ENCODE measurements around the gene NCKAP1. TPM values are rescaled to one million over a fixed set of nuclear protein-coding genes. Genes with fewer than 3 reads are reported as not detected.

NCKAP1 gene
- total RNA-seq, 6 donors from 2014 or later: 34.2 to 129 (median 83.9) TPM

DNA sequence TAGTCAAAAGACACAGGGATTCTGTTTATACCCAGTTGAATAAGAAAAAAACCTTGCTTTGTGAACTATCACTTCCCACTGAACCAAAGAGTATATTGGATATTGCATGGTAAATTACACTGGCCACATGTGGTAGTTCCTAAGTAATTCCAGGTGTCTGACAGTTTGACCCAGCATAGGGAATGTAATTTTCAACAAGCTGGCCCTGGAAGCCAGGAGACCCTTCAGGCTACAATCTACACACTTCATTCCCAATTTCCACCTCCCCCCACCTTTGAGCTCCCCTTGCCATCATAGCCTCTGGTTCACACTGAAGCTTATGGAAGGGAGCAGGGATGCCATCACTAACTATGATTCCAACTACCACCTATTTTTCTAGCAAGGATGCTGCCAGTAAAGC is 174.6 kb downstream of the NCKAP1 start:
- DNase-seq (no peak), ATAC-seq (ENCODE audit: low FRiP score in 2 of 2) (no peak)
- H3K4me3 ChIP-seq: no peak overlapping the region
- peaks cover 0 to 7% (median 0%) of the 10 kb centered on the region in 4 donors for H3K27me3 ChIP-seq
- no peaks in the 10 kb centered on the region for H3K9me3 ChIP-seq
- peaks cover 11 to 17% (median 16%) of the 10 kb centered on the region in 4 donors for H3K4me1 ChIP-seq
- H3K36me3 ChIP-seq: no peaks in the 10 kb centered on the region
- no peak overlapping the region for H3K27ac ChIP-seq
- TF ChIP-seq POLR2AphosphoS5 (IDR thresholded peaks at IDR 0.05) (no peak), EP300 (IDR thresholded peaks at IDR 0.05) (no peak), POLR2A (IDR thresholded peaks at IDR 0.05) (no peak)
- TF ChIP-seq, protein P1, sequence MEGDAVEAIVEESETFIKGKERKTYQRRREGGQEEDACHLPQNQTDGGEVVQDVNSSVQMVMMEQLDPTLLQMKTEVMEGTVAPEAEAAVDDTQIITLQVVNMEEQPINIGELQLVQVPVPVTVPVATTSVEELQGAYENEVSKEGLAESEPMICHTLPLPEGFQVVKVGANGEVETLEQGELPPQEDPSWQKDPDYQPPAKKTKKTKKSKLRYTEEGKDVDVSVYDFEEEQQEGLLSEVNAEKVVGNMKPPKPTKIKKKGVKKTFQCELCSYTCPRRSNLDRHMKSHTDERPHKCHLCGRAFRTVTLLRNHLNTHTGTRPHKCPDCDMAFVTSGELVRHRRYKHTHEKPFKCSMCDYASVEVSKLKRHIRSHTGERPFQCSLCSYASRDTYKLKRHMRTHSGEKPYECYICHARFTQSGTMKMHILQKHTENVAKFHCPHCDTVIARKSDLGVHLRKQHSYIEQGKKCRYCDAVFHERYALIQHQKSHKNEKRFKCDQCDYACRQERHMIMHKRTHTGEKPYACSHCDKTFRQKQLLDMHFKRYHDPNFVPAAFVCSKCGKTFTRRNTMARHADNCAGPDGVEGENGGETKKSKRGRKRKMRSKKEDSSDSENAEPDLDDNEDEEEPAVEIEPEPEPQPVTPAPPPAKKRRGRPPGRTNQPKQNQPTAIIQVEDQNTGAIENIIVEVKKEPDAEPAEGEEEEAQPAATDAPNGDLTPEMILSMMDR (IDR thresholded peaks at IDR 0.05): no peak

DNA sequence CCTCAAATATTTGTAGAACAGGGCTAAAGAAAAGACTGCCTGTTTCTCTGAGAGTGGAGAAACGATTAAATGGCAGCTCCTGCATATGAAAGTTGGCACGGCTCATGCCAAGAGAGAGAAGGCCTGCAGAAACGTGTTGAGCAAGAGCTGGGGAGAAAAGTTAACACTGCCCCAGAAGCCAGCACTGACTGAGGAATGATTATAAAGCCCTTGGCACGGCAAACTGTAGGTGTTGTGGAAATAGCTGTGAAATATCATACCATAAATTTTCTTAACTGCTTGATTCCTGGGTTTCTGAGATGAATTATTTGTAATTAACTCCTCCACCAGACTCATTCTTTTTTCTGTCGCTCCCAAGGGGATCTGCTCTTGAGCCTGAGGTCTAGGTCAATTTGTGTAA is 176.2 kb downstream of the NCKAP1 start:
- TF ChIP-seq EP300 (IDR thresholded peaks at IDR 0.05) (no peak), POLR2AphosphoS5 (IDR thresholded peaks at IDR 0.05) (no peak)
- Histone ChIP-seq H3K36me3 (no peaks in the 10 kb centered on the region), H3K27ac (no peak overlapping the region), H3K27me3 (peaks cover 0 to 7% (median 0%) of the 10 kb centered on the region in 4 donors), H3K9me3 (no peaks in the 10 kb centered on the region), H3K4me1 (peaks cover 9 to 14% (median 13%) of the 10 kb centered on the region in 4 donors), H3K4me3 (no peak overlapping the region)
- WGBS, 2 donors: 53 to 69% methylated on average over 5 of the region's 5 CpGs
- ATAC-seq (ENCODE audit: low FRiP score in 2 of 2) (no peak), DNase-seq (no peak)

DNA sequence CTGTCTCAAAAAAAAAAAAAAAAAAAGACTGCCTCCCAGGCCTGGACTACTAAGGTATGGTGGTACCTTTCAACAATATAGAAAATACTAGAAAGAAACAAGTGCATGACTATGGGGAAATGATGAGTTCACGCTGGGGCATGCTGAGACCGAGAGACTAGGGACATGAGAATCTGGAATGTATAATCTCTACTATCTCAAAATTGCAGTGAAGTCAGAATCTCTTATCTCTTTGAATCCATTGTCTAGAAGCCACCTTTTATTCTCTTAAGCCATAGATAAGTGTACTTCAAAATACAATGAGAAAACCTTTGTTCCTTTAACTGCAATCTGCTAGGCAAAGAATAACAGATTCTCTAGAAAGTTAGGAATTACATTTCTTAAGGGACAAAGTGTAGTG is 177.4 kb downstream of the NCKAP1 start:
- Histone ChIP-seq H3K4me1 (peaks cover under 1 to 3% (median under 1%) of the 10 kb centered on the region in 4 donors), H3K27me3 (no peaks in the 10 kb centered on the region), H3K4me3 (no peak overlapping the region), H3K9me3 (no peaks in the 10 kb centered on the region), H3K27ac (no peak overlapping the region), H3K36me3 (no peaks in the 10 kb centered on the region)
- TF ChIP-seq POLR2A (IDR thresholded peaks at IDR 0.05): no peak
- TF ChIP-seq, protein P1 (IDR thresholded peaks at IDR 0.05): no peak
- no peak for TF ChIP-seq EP300 (IDR thresholded peaks at IDR 0.05)
- no peak for TF ChIP-seq POLR2AphosphoS5 (IDR thresholded peaks at IDR 0.05)
- no peak for ATAC-seq (ENCODE audit: low FRiP score in 2 of 2)
- DNase-seq: no peak
- WGBS, 2 donors: 87 to 94% methylated on average over 2 of the region's 2 CpGs

Small RNAs within 50 kb of the gene (small RNA-seq; reads per million reads assigned to genes)
- 0 reads per million in 4 donors for gene RF00019
- 0 reads per million in 4 donors for gene RF00599
- 0 reads per million in 4 donors for gene RNU6-1122P

Other genes starting within 250 kb of the NCKAP1 start
- 1 to 10 TPM in 4 of 6 donors, under 1 TPM in 1, not detected in 1; 0.39 to 5.7 (median 3.3) TPM for gene FRZB, start 171.8 kb downstream of the NCKAP1 start, total RNA-seq
- gene DUSP19, start 40.3 kb upstream of the NCKAP1 start, total RNA-seq: 1 to 10 TPM in 5 of 6 donors, under 1 TPM in 1; 1.00 to 3.5 (median 1.5) TPM
- 10 to 100 TPM in 4 of 6 donors, 1 to 10 TPM in 2; 3.8 to 17.5 (median 13.5) TPM for gene NUP35, start 86.0 kb upstream of the NCKAP1 start, total RNA-seq